K562 (cell line): ENCODE data around the gene PHF21A. TPM values are rescaled to one million over a fixed set of nuclear protein-coding genes. Genes with fewer than 3 reads are reported as not detected.

Experiments used
- ATAC-seq: fragments of 200-7000 bp; cut with Tn5 transposase; 3 replicates; pipeline ENCODE4 v1.9.1; 2020; ENCODE audit warnings: moderate library complexity
- BruUV-seq: library from RNA; stranded (reverse); fragments of 400-500 nt; replicated peaks from 2 replicates; lab custom pipeline; 2021; lab: Mats Ljungman, UMichigan
- CTCF ChIA-PET: fragments of 300-600 bp; formaldehyde crosslinking; extraction: SDS; loops from one replicate; lab custom pipeline; 2021; ENCODE audit warnings: low intra/inter-chr PET ratio; lab: Yijun Ruan, JAX
- POLR2A ChIA-PET: fragments of 300-600, 350-650 bp; sonication (Branson Sonifier 250); formaldehyde crosslinking; extraction: SDS; loops from one replicate; lab custom pipeline; 2021; ENCODE audit warnings: antibody characterized with exemption, inconsistent platforms; lab: Yijun Ruan, JAX
- DNase-seq, 4 experiments: peaks; one replicate each; pipeline versions ENCODE4 v3.0.0 to v3.0.0-alpha.2; 2011 to 2018; ENCODE audit warnings: low spot score in 3 of 4, mixed read lengths in 3 of 4; ENCODE audit errors: extremely low read depth in 1 of 4
- FAIRE-seq: peaks from 2 replicates; lab custom pipeline; 2011; peaks lifted over from hg19 to GRCh38; lab: Jason Lieb, UNC
- H2AFZ ChIP-seq: 2 replicates; pipeline ENCODE4 v1.6.0; 2011; ENCODE audit warnings: low read depth, low read length, control low read depth, inconsistent platforms
- H3K27ac ChIP-seq: fragments of 200-600 bp; 3 replicates; pipeline ENCODE4 v1.8.0; 2011; ENCODE audit warnings: low read depth, mild to moderate bottlenecking, control low read depth, inconsistent platforms, low read length, moderate library complexity, mixed read lengths; ENCODE audit errors: extremely low read depth
- H3K27me3 ChIP-seq, 2 experiments: fragments of 300-600 bp in 1 of 2; 2 replicates in 1 of 2; 3 replicates in 1 of 2; pipeline versions ENCODE4 v1.6.0 to v1.8.0; 2011; ENCODE audit warnings: inconsistent platforms in 2 of 2, low read length in 2 of 2, mild to moderate bottlenecking in 1 of 2, mixed read lengths in 1 of 2, moderate library complexity in 1 of 2; ENCODE audit not compliant: control insufficient read depth in 2 of 2, insufficient read depth in 2 of 2
- H3K36me3 ChIP-seq: fragments of 300-600 bp; 3 replicates; pipeline ENCODE4 v1.8.0; 2011; ENCODE audit warnings: mild to moderate bottlenecking, low read length, inconsistent platforms; ENCODE audit not compliant: control insufficient read depth, insufficient read depth
- H3K4me1 ChIP-seq, 2 experiments: fragments of 200-600 bp in 1 of 2; replicated peaks in 1 of 2; 2 replicates in 1 of 2; 3 replicates in 1 of 2; pipeline versions ENCODE4 v1.5.1 to v1.8.0; 2011; ENCODE audit warnings: inconsistent platforms in 2 of 2, low read length in 2 of 2, mild to moderate bottlenecking in 1 of 2, mixed read lengths in 1 of 2, moderate library complexity in 1 of 2; ENCODE audit not compliant: control insufficient read depth in 2 of 2, insufficient read depth in 2 of 2
- H3K4me2 ChIP-seq: 2 replicates; pipeline ENCODE4 v1.6.1; 2011; ENCODE audit warnings: low read length, control low read depth, inconsistent platforms, mixed read lengths; ENCODE audit not compliant: insufficient read depth
- H3K4me3 ChIP-seq: fragments of 200-600 bp; sonication (generic), shearing (Covaris generic); 2 replicates; pipeline ENCODE4 v1.5.1; 2016; ENCODE audit warnings: control low read depth, inconsistent platforms
- H3K79me2 ChIP-seq: fragments of 200-600 bp; 3 replicates; pipeline ENCODE4 v1.8.0; 2011; ENCODE audit warnings: low read length, inconsistent platforms; ENCODE audit not compliant: control insufficient read depth, insufficient read depth
- H3K9ac ChIP-seq, 2 experiments: 2 replicates each; pipeline versions ENCODE4 v1.6.0 to v1.6.1; 2011; ENCODE audit warnings: low read depth in 2 of 2, low read length in 2 of 2, control low read depth in 1 of 2, inconsistent platforms in 1 of 2, mild to moderate bottlenecking in 1 of 2, mixed read lengths in 1 of 2; ENCODE audit not compliant: insufficient read depth in 1 of 2
- H3K9me1 ChIP-seq: one replicate; pipeline ENCODE4 v1.6.0; 2011; ENCODE audit warnings: inconsistent platforms, mild to moderate bottlenecking, low read length, moderate library complexity; ENCODE audit not compliant: control insufficient read depth, insufficient read depth
- H3K9me3 ChIP-seq: replicated peaks from 2 replicates; pipeline ENCODE4 v1.5.1; 2011; ENCODE audit warnings: low read depth, low read length, inconsistent platforms; ENCODE audit not compliant: control insufficient read depth, insufficient read depth
- H4K20me1 ChIP-seq: replicated peaks from 2 replicates; pipeline ENCODE4 v1.6.1; 2011; ENCODE audit warnings: low read length, inconsistent platforms, mixed read lengths; ENCODE audit not compliant: control insufficient read depth, insufficient read depth
- BRD4 ChIP-seq: fragments of 200-600 bp; sonication (generic); IDR thresholded peaks from 2 replicates; pipeline ENCODE4 v1.6.1; 2017; ENCODE audit warnings: inconsistent platforms
- DIDO1 ChIP-seq: fragments of 450-650 bp; IDR thresholded peaks from 2 replicates; pipeline ENCODE4 v1.6.1; 2016; ENCODE audit warnings: low read depth, missing biosample characterization, missing genetic modification characterization
- ETS1 ChIP-seq: conservative IDR thresholded peaks from 2 replicates; pipeline ENCODE4 v1.6.1; 2011; ENCODE audit warnings: low read depth, mild to moderate bottlenecking, low read length; ENCODE audit not compliant: control insufficient read depth
- FOS ChIP-seq: IDR thresholded peaks from 3 replicates; pipeline ENCODE4 v1.6.1; 2011; ENCODE audit not compliant: insufficient read length; ENCODE audit errors: extremely low read depth
- HDAC1 ChIP-seq, 2 experiments: fragments of 450-650 bp; IDR thresholded peaks; 2 replicates each; pipeline ENCODE4 v1.6.1; 2016 to 2017; ENCODE audit warnings: inconsistent platforms in 1 of 2, mild to moderate bottlenecking in 1 of 2, moderate library complexity in 1 of 2
- NCOA4 ChIP-seq: fragments of 450-650 bp; IDR thresholded peaks from 2 replicates; pipeline ENCODE4 v1.6.1; 2018; ENCODE audit warnings: mild to moderate bottlenecking; ENCODE audit not compliant: partially characterized antibody
- PREB ChIP-seq: sonication (generic); formaldehyde crosslinking; IDR thresholded peaks from 2 replicates; pipeline ENCODE4 v1.8.1; 2023; ENCODE audit warnings: mild to moderate bottlenecking, missing genetic modification reagents
- RNF219 ChIP-seq: fragments of 250-450 bp; sonication (Bioruptor Pico); IDR thresholded peaks from 2 replicates; pipeline ENCODE4 v1.5.0; 2022; ENCODE audit warnings: mild to moderate bottlenecking
- TSHZ1 ChIP-seq: fragments of 250-450 bp; sonication (Bioruptor Pico); IDR thresholded peaks from 2 replicates; pipeline ENCODE4 v1.4.0; 2020; ENCODE audit warnings: mild to moderate bottlenecking, moderate library complexity
- ZNF280A ChIP-seq: fragments of 450-650 bp; IDR thresholded peaks from 2 replicates; pipeline ENCODE4 v1.6.1; 2018; ENCODE audit warnings: mild to moderate bottlenecking, low read depth; ENCODE audit not compliant: partially characterized antibody
- WGBS: fragments of 100-300 bp; shearing (Covaris generic); methylation state at CpG from one replicate; pipeline ENCODE4 v1.1.6; 2016; ENCODE audit warnings: low coverage, mixed read lengths; ENCODE audit not compliant: insufficient coverage; ENCODE audit errors: missing lambda C conversion rate; 5-methylcytosine and 5-hydroxymethylcytosine counted together
- in situ Hi-C: fragments of 300-500 bp; cut with MboI; formaldehyde crosslinking; loops from 4 replicates; pipeline ENCODE4 v1.15.0; 2018; ENCODE audit warnings: inconsistent platforms, mixed read lengths
- intact Hi-C: fragments of 100-400 bp; cut with micrococcal nuclease; formaldehyde crosslinking; loops from 2 replicates; pipeline ENCODE4 v1.14.2; 2022
- polyA plus RNA-seq, 8 experiments: library from polyadenylated mRNA; depleted of rRNA in 4 of 8; stranded (reverse) in 5 of 8; unstranded in 3 of 8; fragments of >200 nt; fragmentation: Nextera tagmentation in 2 of 8; fragmentation: Illumina TruSeq in 1 of 8; extraction: Ambion mirVana in 2 of 8; extraction: Trizol in 1 of 8; gene quantifications; 2 replicates each; pipeline versions ENCODE4 v1.2.1 to v1.2.3, GENCODE V29; 2011 to 2014; ENCODE audit warnings: inconsistent platforms in 1 of 8, missing spikeins in 1 of 8
- total RNA-seq, 7 experiments: library from RNA; depleted of rRNA in 6 of 7; stranded (reverse); fragments of >200 nt in 6 of 7; fragmentation: Illumina TruSeq in 2 of 7; extraction: Trizol in 2 of 7; gene quantifications; 2 replicates each; pipeline versions ENCODE4 v1.2.1 to v1.2.3, GENCODE V29; 2011 to 2021; ENCODE audit warnings: low replicate concordance in 1 of 7

PHF21A gene
- total and polyA plus RNA-seq, 9 of the 15 experiments (the other 6 are each of a cell fraction or from before 2014, with no cell fraction given), result 1.5 to 32.4 (median 10.7) TPM

- WGBS, result 37% methylated on average over 5 of the region's 5 CpGs
- H3K9me1 ChIP-seq, result no peaks in the 10 kb centered on the region
- no peak overlapping the region for H3K4me3 ChIP-seq
- no peak overlapping the region for H3K27ac ChIP-seq
- ChIA-PET POLR2A (interaction anchor here (0.7 to 2.4 kb wide), 7 partner anchors 11 to 237 kb away, joined by 3 to 22 read pairs (median 4); no protein-coding TSS in a partner anchor), CTCF (interaction anchor here (0.6 to 2.3 kb wide), 4 partner anchors 35 to 157 kb away, joined by 3 to 36 read pairs (median 4); no protein-coding TSS in a partner anchor)
- BruUV-seq, result no TSS peak
- H3K9ac ChIP-seq, result no peak overlapping the region
- no peak overlapping the region for H2AFZ ChIP-seq
- DNase-seq, result peak; percentile 45 to 87 (median 58)
- H4K20me1 ChIP-seq, result no peaks in the 10 kb centered on the region
- peaks cover 0 to 15% of the 10 kb centered on the region in 2 experiments; a peak in 2 of 5 replicates for H3K4me1 ChIP-seq
- in situ Hi-C loops, result loop anchor here (5.0 kb wide), 1 partner anchor 34 kb away; no protein-coding TSS in a partner anchor
- intact Hi-C loops, result loop anchor here (1.0 to 5.0 kb wide), 4 partner anchors 41 to 234 kb away; no protein-coding TSS in a partner anchor
- H3K9me3 ChIP-seq, result no peaks in the 10 kb centered on the region
- peak; percentile 89 for FAIRE-seq
- peak; percentile 85 for ATAC-seq
- peaks cover 4% of the 10 kb centered on the region; the same call in 1 of the 3 replicates for H3K79me2 ChIP-seq
- H3K4me2 ChIP-seq, result no peak overlapping the region
- no peaks in the 10 kb centered on the region for H3K36me3 ChIP-seq
- H3K27me3 ChIP-seq, result no peaks in the 10 kb centered on the region
- no peak for TF ChIP-seq TSHZ1 (CRISPR knock-in tag)
- TF ChIP-seq RNF219, result no peak
- no peak for TF ChIP-seq NCOA4
- no peak for TF ChIP-seq DIDO1 (tag)
- 0 out of 2 replicates have a peak, but pooled peaks have one; percentile 27 for TF ChIP-seq PREB (CRISPR knock-in tag)
- TF ChIP-seq ETS1, result no peak
- no peak for TF ChIP-seq BRD4
- peak in 1 of 2 experiments; percentile 42; a peak in 1 of 4 replicates for TF ChIP-seq HDAC1 (IDR thresholded peaks at IDR 0.05)
- no peak for TF ChIP-seq ZNF280A
- TF ChIP-seq FOS, result no peak
Observed at GRCh38 chr11:46006418-46007070, 114.7 kb downstream of the PHF21A start.
